ENCODE data around the gene SGCA.

- TF ChIP-seq CTCF (conservative IDR thresholded peaks at IDR 0.05), result no peak
- TF ChIP-seq EZH2 (IDR thresholded peaks at IDR 0.05; ENCODE audit: low read depth), result no peak
These were observed 53.5 kb downstream of the SGCA start for GRCh38 chr17:50219342-50219741.

Data from PC-9 (cell line).